Keratinocyte (primary cell): ENCODE data around the gene CUEDC1. TPM values are rescaled to one million over a fixed set of nuclear protein-coding genes. Genes with fewer than 3 reads are reported as not detected.

ENCODE experiments used
- DNase-seq: peaks from one replicate; pipeline ENCODE4 v3.0.0-alpha.2; 2011; ENCODE audit warnings: low read depth, missing footprints, low spot score
- FAIRE-seq: peaks from 2 replicates; lab custom pipeline; 2011; peaks lifted over from hg19 to GRCh38; lab: Jason Lieb, UNC
- H2AFZ ChIP-seq: 2 replicates; pipeline ENCODE4 v1.6.0; 2012; ENCODE audit warnings: low read length, control low read depth, inconsistent platforms; ENCODE audit not compliant: control insufficient read depth
- H3K27ac ChIP-seq: 2 replicates; pipeline ENCODE4 v1.5.1; 2011; ENCODE audit warnings: low read length; ENCODE audit not compliant: control insufficient read depth, insufficient read depth
- H3K27me3 ChIP-seq: 3 replicates; pipeline ENCODE4 v1.6.0; 2011; ENCODE audit warnings: low read length; ENCODE audit not compliant: control insufficient read depth, insufficient read depth; ENCODE audit errors: extremely low read depth
- H3K36me3 ChIP-seq, 2 experiments: 2 replicates in 1 of 2; 3 replicates in 1 of 2; pipeline ENCODE4 v1.5.1; 2011; ENCODE audit warnings: low read length in 2 of 2, mild to moderate bottlenecking in 1 of 2; ENCODE audit not compliant: control insufficient read depth in 2 of 2, insufficient read depth in 2 of 2; ENCODE audit errors: extremely low read depth in 1 of 2
- H3K4me1 ChIP-seq: 3 replicates; pipeline ENCODE4 v1.5.1; 2011; ENCODE audit warnings: low read length; ENCODE audit not compliant: control insufficient read depth, insufficient read depth; ENCODE audit errors: extremely low read depth
- H3K4me2 ChIP-seq: 3 replicates; pipeline ENCODE4 v1.6.0; 2011; ENCODE audit warnings: low read depth, low read length; ENCODE audit not compliant: control insufficient read depth, insufficient read depth; ENCODE audit errors: extremely low read depth
- H3K4me3 ChIP-seq, 3 experiments: fragments of 200-600 bp in 1 of 3; sonication (generic) in 1 of 3; 2 replicates in 2 of 3; 3 replicates in 1 of 3; pipeline ENCODE4 v1.5.1; 2011 to 2016; ENCODE audit warnings: low read length in 3 of 3, mild to moderate bottlenecking in 3 of 3, control low read depth in 2 of 3, inconsistent platforms in 1 of 3, low read depth in 1 of 3, mixed read lengths in 1 of 3, mixed run types in 1 of 3, moderate library complexity in 1 of 3; ENCODE audit not compliant: control insufficient read depth in 2 of 3, insufficient read depth in 2 of 3; ENCODE audit errors: extremely low read depth in 1 of 3
- H3K79me2 ChIP-seq: 2 replicates; pipeline ENCODE4 v1.6.0; 2012; ENCODE audit warnings: low read length; ENCODE audit not compliant: control insufficient read depth, insufficient read depth
- H3K9ac ChIP-seq: 3 replicates; pipeline ENCODE4 v1.6.0; 2011; ENCODE audit warnings: low read length; ENCODE audit not compliant: control insufficient read depth, insufficient read depth; ENCODE audit errors: extremely low read depth
- H3K9me1 ChIP-seq: 3 replicates; pipeline ENCODE4 v1.6.0; 2011; ENCODE audit warnings: low read length; ENCODE audit not compliant: control insufficient read depth, insufficient read depth; ENCODE audit errors: extremely low read depth
- H3K9me3 ChIP-seq: 2 replicates; pipeline ENCODE4 v1.5.1; 2012; ENCODE audit warnings: low read depth, low read length; ENCODE audit not compliant: control insufficient read depth
- H4K20me1 ChIP-seq: 3 replicates; pipeline ENCODE4 v1.6.0; 2011; ENCODE audit warnings: low read length; ENCODE audit not compliant: control insufficient read depth, insufficient read depth; ENCODE audit errors: extremely low read depth
- EZH2 ChIP-seq: IDR thresholded peaks from one replicate; pipeline ENCODE4 v1.6.1; 2012; ENCODE audit warnings: inconsistent platforms, mild to moderate bottlenecking, low read length, moderate library complexity
- dilution Hi-C: fragments of 300-500 bp; cut with MboI; formaldehyde crosslinking; loops from one replicate; pipeline ENCODE4 v1.7.0; 2020; ENCODE audit warnings: low sequenced_read_pairs; ENCODE audit not compliant: extremely low pct_ligation_motif_present
- polyA plus RNA-seq, 5 experiments: library from polyadenylated mRNA; depleted of rRNA in 3 of 5; stranded (reverse) in 3 of 5; stranded (forward) in 1 of 5; unstranded in 1 of 5; fragments of >200 nt; gene quantifications; 1 replicate in 1 of 5; 2 replicates in 3 of 5; 3 replicates in 1 of 5; pipeline versions ENCODE4 v1.2.1 to v1.2.3, GENCODE V29; 2011 to 2012; ENCODE audit warnings: missing spikeins in 2 of 5, low read depth in 1 of 5, low replicate concordance in 1 of 5
- TF ChIP-seq, protein P1 (sequence below), 3 experiments: IDR thresholded peaks in 1 of 3; conservative IDR thresholded peaks in 1 of 3; optimal IDR thresholded peaks in 1 of 3; 2 replicates in 2 of 3; 3 replicates in 1 of 3; pipeline versions ENCODE3 to v1.5.1; 2011; ENCODE audit warnings: low read length in 3 of 3, mild to moderate bottlenecking in 3 of 3, moderate library complexity in 2 of 3, control low read depth in 1 of 3, inconsistent platforms in 1 of 3; ENCODE audit not compliant: insufficient read depth in 2 of 3; ENCODE audit errors: extremely low read depth in 1 of 3

CUEDC1 gene
- polyA plus RNA-seq, 1 donor (not counting 4 experiments of a cell fraction or from before 2014, with no cell fraction given): 12.9 TPM

DNA sequence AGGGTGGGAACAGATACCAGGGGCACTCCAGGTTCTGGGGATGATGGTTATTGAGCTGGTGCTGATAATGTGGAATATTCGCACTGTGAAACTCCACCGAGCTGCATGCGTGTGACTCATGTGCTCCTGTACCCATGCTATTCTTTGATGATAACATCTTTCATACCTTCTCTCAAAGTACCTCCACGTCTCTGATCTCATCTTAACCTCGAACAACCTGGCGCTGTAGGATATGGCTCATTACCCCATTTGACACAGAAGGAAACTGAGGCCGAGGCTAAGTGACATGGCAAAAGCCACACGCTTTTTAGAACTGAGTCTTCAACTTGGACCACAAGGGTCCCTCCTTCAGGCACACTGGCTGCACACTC, 75.1 kb downstream of the CUEDC1 start:
- Histone ChIP-seq H3K27ac (peak overlapping the region; percentile 77), H3K4me3 (no peak overlapping the region), H4K20me1 (no peaks in the 10 kb centered on the region), H3K27me3 (no peaks in the 10 kb centered on the region), H3K79me2 (no peaks in the 10 kb centered on the region), H2AFZ (no peak overlapping the region), H3K4me1 (peaks cover 50% of the 10 kb centered on the region), H3K4me2 (peak overlapping the region; percentile 69), H3K9me3 (no peaks in the 10 kb centered on the region), H3K9ac (peak overlapping the region; percentile 56), H3K9me1 (peaks cover 2% of the 10 kb centered on the region), H3K36me3 (peaks cover 4 to 6% of the 10 kb centered on the region in 2 experiments)
- dilution Hi-C loops: no loop called here
- no peak for TF ChIP-seq EZH2
- TF ChIP-seq, protein P1, sequence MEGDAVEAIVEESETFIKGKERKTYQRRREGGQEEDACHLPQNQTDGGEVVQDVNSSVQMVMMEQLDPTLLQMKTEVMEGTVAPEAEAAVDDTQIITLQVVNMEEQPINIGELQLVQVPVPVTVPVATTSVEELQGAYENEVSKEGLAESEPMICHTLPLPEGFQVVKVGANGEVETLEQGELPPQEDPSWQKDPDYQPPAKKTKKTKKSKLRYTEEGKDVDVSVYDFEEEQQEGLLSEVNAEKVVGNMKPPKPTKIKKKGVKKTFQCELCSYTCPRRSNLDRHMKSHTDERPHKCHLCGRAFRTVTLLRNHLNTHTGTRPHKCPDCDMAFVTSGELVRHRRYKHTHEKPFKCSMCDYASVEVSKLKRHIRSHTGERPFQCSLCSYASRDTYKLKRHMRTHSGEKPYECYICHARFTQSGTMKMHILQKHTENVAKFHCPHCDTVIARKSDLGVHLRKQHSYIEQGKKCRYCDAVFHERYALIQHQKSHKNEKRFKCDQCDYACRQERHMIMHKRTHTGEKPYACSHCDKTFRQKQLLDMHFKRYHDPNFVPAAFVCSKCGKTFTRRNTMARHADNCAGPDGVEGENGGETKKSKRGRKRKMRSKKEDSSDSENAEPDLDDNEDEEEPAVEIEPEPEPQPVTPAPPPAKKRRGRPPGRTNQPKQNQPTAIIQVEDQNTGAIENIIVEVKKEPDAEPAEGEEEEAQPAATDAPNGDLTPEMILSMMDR (optimal IDR thresholded peaks at IDR 0.05 in 1 of 3, IDR thresholded peaks at IDR 0.05 in 1 of 3, conservative IDR thresholded peaks at IDR 0.05 in 1 of 3; ENCODE audit: extremely low read depth in 1 of 3, insufficient read depth in 2 of 3, low read length in 3 of 3): no peak
- DNase-seq (no peak), FAIRE-seq (peak; percentile 95)

DNA sequence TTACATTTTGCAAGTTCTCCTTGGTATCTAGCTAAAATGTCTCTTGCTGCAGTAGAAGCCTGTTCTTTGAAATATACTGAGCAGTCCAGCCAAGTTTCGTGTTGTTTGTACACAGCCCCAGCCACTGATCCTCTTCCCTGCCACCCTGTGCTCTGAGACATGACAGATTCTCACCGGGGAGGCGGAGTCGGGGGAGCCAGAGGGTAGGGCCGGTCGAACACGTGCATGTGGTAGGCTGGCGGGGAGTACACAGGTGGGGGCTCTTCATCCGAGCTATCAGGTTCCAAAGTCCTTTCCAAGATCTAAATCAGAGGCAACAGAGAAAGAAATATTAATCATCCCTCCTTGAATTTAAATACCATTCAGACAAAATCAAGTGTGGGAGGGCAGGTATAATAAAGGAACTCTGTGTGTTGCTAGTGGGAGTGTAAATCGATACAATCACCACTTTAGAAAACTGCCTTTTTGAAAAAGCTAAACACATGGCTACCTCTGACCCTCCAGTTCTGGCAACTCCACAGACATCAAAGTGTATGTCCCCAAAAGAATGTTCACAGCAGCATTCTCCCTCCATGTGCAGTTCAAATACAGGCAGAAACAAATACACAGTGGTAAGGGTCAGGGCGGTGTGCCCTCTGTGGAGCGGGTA, 75.7 kb downstream of the CUEDC1 start:
- H3K27ac ChIP-seq: peak overlapping the region; percentile 77
- H3K4me1 ChIP-seq: peaks cover 54% of the 10 kb centered on the region
- H3K4me3 ChIP-seq: no peak overlapping the region
- DNase-seq: no peak
- no peaks in the 10 kb centered on the region for H3K27me3 ChIP-seq
- no peak overlapping the region for H2AFZ ChIP-seq
- peak overlapping the region; percentile 69 for H3K4me2 ChIP-seq
- no peak for TF ChIP-seq EZH2
- TF ChIP-seq, protein P1 (optimal IDR thresholded peaks at IDR 0.05 in 1 of 3, IDR thresholded peaks at IDR 0.05 in 1 of 3, conservative IDR thresholded peaks at IDR 0.05 in 1 of 3; ENCODE audit: extremely low read depth in 1 of 3, insufficient read depth in 2 of 3, low read length in 3 of 3): no peak
- H4K20me1 ChIP-seq: no peaks in the 10 kb centered on the region
- no peaks in the 10 kb centered on the region for H3K9me3 ChIP-seq
- H3K36me3 ChIP-seq: peaks cover 4 to 5% of the 10 kb centered on the region in 2 experiments
- FAIRE-seq: no peak
- H3K79me2 ChIP-seq: no peaks in the 10 kb centered on the region
- peaks cover 2% of the 10 kb centered on the region for H3K9me1 ChIP-seq
- H3K9ac ChIP-seq: peak overlapping the region; percentile 56
- dilution Hi-C loops: no loop called here
